GM19193 (cell line): ENCODE data around the gene NPAS2.

ENCODE experiments used
- POLR2A ChIP-seq: IDR thresholded peaks from 4 replicates; pipeline ENCODE4 v1.6.1; 2011; ENCODE audit not compliant: insufficient read depth, insufficient read length; ENCODE audit errors: extremely low read depth

NPAS2 gene

GRCh38 chr2:100887713-100888495 lies 68.0 kb downstream of the NPAS2 start:
- TF ChIP-seq POLR2A, result no peak

- no peak for TF ChIP-seq POLR2A
These were observed 68.7 kb downstream of the NPAS2 start for GRCh38 chr2:100888601-100889000.

- TF ChIP-seq POLR2A, result no peak
These were observed 69.3 kb downstream of the NPAS2 start for GRCh38 chr2:100889286-100889685.

- no peak for TF ChIP-seq POLR2A
These were observed 72.1 kb downstream of the NPAS2 start for GRCh38 chr2:100891906-100892642.

- TF ChIP-seq POLR2A, result no peak
These were observed 73.6 kb downstream of the NPAS2 start for GRCh38 chr2:100893392-100894104.

GRCh38 chr2:100894105-100894795 lies 74.3 kb downstream of the NPAS2 start:
- TF ChIP-seq POLR2A, result no peak

GRCh38 chr2:100894796-100895156 lies 74.8 kb downstream of the NPAS2 start:
- no peak for TF ChIP-seq POLR2A

GRCh38 chr2:100895402-100895801 lies 75.5 kb downstream of the NPAS2 start:
- no peak for TF ChIP-seq POLR2A

- no peak for TF ChIP-seq POLR2A
These were observed 76.2 kb downstream of the NPAS2 start for GRCh38 chr2:100895934-100896685.

GRCh38 chr2:100898035-100898665 lies 78.2 kb downstream of the NPAS2 start:
- no peak for TF ChIP-seq POLR2A

- no peak for TF ChIP-seq POLR2A
These were observed 80.3 kb downstream of the NPAS2 start for GRCh38 chr2:100900156-100900795.

GRCh38 chr2:100902817-100903405 lies 83.0 kb downstream of the NPAS2 start:
- TF ChIP-seq POLR2A, result no peak
